Mammary epithelial cell (primary cell): ENCODE measurements around the gene ZEB2.

Experiments
- EZH2 ChIP-seq: IDR thresholded peaks from 2 replicates; pipeline ENCODE4 v1.6.1; 2012; ENCODE audit warnings: low read length, inconsistent platforms, borderline replicate concordance
- TF ChIP-seq, protein P1 (sequence below), 2 donors: IDR thresholded peaks in 1 of 2; conservative IDR thresholded peaks in 1 of 2; 2 replicates each; pipeline ENCODE4 v1.5.1; 2011 to 2012; ENCODE audit warnings: inconsistent platforms in 2 of 2, low read length in 2 of 2, mild to moderate bottlenecking in 2 of 2, control low read depth in 1 of 2, low read depth in 1 of 2; ENCODE audit not compliant: insufficient read depth in 1 of 2; ENCODE audit errors: extremely low read depth in 1 of 2

DNA sequence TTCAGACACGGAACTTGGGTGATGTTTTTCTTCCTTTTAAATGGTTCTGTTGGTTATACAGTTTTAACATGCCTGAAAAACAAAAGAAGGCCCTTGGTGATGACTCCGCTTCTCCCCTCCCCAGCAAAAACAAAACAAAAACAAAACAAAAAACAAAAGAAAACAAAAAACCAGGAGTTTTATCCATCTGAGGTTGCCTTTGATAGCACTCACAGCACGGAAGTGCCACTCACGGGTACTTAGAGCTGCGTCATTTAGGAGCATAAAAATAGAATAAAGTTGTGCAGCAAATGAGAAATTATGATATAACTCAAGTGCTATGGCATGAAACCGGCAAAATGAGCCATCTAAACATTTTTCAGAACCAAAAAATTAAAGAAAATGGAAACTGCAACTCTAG lies 57.7 kb downstream of the ZEB2 start:
- TF ChIP-seq, protein P1, sequence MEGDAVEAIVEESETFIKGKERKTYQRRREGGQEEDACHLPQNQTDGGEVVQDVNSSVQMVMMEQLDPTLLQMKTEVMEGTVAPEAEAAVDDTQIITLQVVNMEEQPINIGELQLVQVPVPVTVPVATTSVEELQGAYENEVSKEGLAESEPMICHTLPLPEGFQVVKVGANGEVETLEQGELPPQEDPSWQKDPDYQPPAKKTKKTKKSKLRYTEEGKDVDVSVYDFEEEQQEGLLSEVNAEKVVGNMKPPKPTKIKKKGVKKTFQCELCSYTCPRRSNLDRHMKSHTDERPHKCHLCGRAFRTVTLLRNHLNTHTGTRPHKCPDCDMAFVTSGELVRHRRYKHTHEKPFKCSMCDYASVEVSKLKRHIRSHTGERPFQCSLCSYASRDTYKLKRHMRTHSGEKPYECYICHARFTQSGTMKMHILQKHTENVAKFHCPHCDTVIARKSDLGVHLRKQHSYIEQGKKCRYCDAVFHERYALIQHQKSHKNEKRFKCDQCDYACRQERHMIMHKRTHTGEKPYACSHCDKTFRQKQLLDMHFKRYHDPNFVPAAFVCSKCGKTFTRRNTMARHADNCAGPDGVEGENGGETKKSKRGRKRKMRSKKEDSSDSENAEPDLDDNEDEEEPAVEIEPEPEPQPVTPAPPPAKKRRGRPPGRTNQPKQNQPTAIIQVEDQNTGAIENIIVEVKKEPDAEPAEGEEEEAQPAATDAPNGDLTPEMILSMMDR (conservative IDR thresholded peaks at IDR 0.05 in 1 of 2, IDR thresholded peaks at IDR 0.05 in 1 of 2; ENCODE audit: extremely low read depth in 1 of 2, insufficient read depth in 1 of 2, low read depth in 1 of 2, low read length in 2 of 2), result no peak
- no peak for TF ChIP-seq EZH2
